PC-3 (cell line): ENCODE measurements around the gene CDK14. TPM values are rescaled to one million over a fixed set of nuclear protein-coding genes. Genes with fewer than 3 reads are reported as not detected.

Experiments used
- ATAC-seq: fragments of 200-7000 bp; cut with Tn5 transposase; 2 replicates; pipeline ENCODE4 v1.9.1; 2020; ENCODE audit warnings: mild to moderate bottlenecking, moderate library complexity
- BruUV-seq: library from RNA; stranded (reverse); fragments of 400-500 nt; replicated peaks from 2 replicates; lab custom pipeline; 2021; lab: Mats Ljungman, UMichigan
- CTCF ChIA-PET: fragments of 300-600 bp; sonication (Branson Sonifier 250); formaldehyde crosslinking; loops from one replicate; lab custom pipeline; 2022; ENCODE audit warnings: antibody characterized with exemption; lab: Charles Lee
- POLR2A ChIA-PET: fragments of 300-600 bp; sonication (Branson Sonifier 250); formaldehyde crosslinking; loops from one replicate; lab custom pipeline; 2022; ENCODE audit warnings: antibody characterized with exemption; ENCODE audit not compliant: unreplicated experiment; lab: Charles Lee
- DNase-seq: peaks from one replicate; pipeline ENCODE4 v3.0.0-alpha.2; 2015
- H2AFZ ChIP-seq: fragments of 300-600 bp; sonication (generic); 2 replicates; pipeline ENCODE4 v1.6.0; 2016; ENCODE audit warnings: antibody characterized with exemption, low read length
- H3F3A ChIP-seq: fragments of 300-600 bp; sonication (generic); one replicate; pipeline ENCODE4 v1.6.0; 2017; ENCODE audit warnings: antibody characterized with exemption, low read length, control low read depth, mild to moderate bottlenecking; ENCODE audit not compliant: unreplicated experiment
- H3K27ac ChIP-seq: fragments of 300-600 bp; sonication (generic); 2 replicates; pipeline ENCODE4 v1.5.1; 2016; ENCODE audit warnings: mild to moderate bottlenecking, low read length
- H3K27me3 ChIP-seq: fragments of 300-600 bp; sonication (generic); 2 replicates; pipeline ENCODE4 v1.6.1; 2016; ENCODE audit warnings: low read length, mixed read lengths
- H3K36me3 ChIP-seq: fragments of 300-600 bp; sonication (generic); 2 replicates; pipeline ENCODE4 v1.6.1; 2016; ENCODE audit warnings: low read depth, mixed run types, low read length, mixed read lengths
- H3K4me1 ChIP-seq: fragments of 300-600 bp; sonication (generic); 2 replicates; pipeline ENCODE4 v1.5.1; 2016; ENCODE audit warnings: low read length; ENCODE audit not compliant: insufficient read depth
- H3K4me2 ChIP-seq: fragments of 300-600 bp; sonication (generic); 2 replicates; pipeline ENCODE4 v1.6.0; 2016; ENCODE audit warnings: low read length
- H3K4me3 ChIP-seq: fragments of 300-600 bp; sonication (generic); 2 replicates; pipeline ENCODE4 v1.5.1; 2016; ENCODE audit warnings: mild to moderate bottlenecking, low read length, mixed read lengths
- H3K79me2 ChIP-seq: fragments of 300-600 bp; sonication (generic); 2 replicates; pipeline ENCODE4 v1.6.1; 2017; ENCODE audit warnings: low read length, mixed read lengths
- H3K9ac ChIP-seq: fragments of 300-600 bp; sonication (generic); 2 replicates; pipeline ENCODE4 v1.6.0; 2016; ENCODE audit warnings: mild to moderate bottlenecking, low read length
- H3K9me2 ChIP-seq: fragments of 300-600 bp; sonication (generic); replicated peaks from 2 replicates; pipeline ENCODE4 v1.6.1; 2016; ENCODE audit warnings: mixed run types, low read length, mixed read lengths
- H3K9me3 ChIP-seq: fragments of 300-600 bp; sonication (generic); 2 replicates; pipeline ENCODE4 v1.6.1; 2016; ENCODE audit warnings: low read length, mixed read lengths
- H4K20me1 ChIP-seq: fragments of 300-600 bp; sonication (generic); 2 replicates; pipeline ENCODE4 v1.6.1; 2016; ENCODE audit warnings: low read length, mixed read lengths
- EZH2 ChIP-seq: fragments of 300-600 bp; sonication (generic); IDR thresholded peaks from one replicate; pipeline ENCODE4 v1.6.1; 2017; ENCODE audit warnings: antibody characterized with exemption, mild to moderate bottlenecking, low read length; ENCODE audit not compliant: unreplicated experiment
- EZH2phosphoT487 ChIP-seq: fragments of 300-600 bp; sonication (generic); IDR thresholded peaks from 2 replicates; pipeline ENCODE4 v1.6.1; 2018; ENCODE audit warnings: mild to moderate bottlenecking, antibody characterized with exemption, low read length, borderline replicate concordance
- intact Hi-C: fragments of 100-400 bp; cut with micrococcal nuclease; formaldehyde crosslinking; loops from 2 replicates; pipeline ENCODE4 v1.9.0; 2023
- total RNA-seq: library from RNA; depleted of rRNA; stranded (reverse); fragments of >200 nt; gene quantifications from 2 replicates; pipeline ENCODE4 v1.2.3, GENCODE V29; 2014
- TF ChIP-seq, protein P1 (sequence below): fragments of 300-600 bp; sonication (generic); conservative IDR thresholded peaks from 2 replicates; pipeline ENCODE4 v1.5.1; 2017; ENCODE audit warnings: antibody characterized with exemption, low read depth, mild to moderate bottlenecking, low read length

CDK14 gene
- total RNA-seq, 1 experiment from 2014 or later, result 8.2 TPM

DNA sequence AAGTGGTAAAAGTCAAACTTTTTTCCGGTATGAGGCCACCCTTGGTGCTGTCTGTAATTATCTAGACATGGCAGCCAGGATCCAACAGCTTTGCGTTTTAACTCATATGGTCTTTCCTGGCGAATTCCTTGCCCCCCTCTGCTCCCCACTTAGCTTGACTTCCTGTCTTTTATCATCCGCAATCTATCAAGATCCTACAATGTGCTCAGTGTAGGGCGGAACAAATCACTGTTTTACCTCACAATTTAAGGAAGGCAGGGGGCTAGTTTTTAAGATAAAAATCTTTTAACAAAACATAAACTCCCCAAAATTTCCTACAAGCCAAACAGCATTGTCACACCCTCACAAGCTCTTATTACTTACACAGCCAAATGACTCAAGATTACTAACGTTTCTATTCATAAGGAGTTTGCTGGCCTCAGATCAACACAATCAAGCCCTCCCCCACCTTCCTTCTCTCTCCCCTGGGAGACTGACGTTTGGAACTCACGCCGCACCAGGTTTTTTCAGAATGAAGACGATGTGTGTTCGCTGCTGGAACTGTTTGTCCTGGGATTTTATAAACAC is 1.3 kb upstream of the CDK14 start:
- Histone ChIP-seq H3K27ac (peak overlapping the region; percentile 89), H3K4me1 (peaks cover 32% of the 10 kb centered on the region), H4K20me1 (no peaks in the 10 kb centered on the region), H2AFZ (peak overlapping the region; percentile 90), H3K9me2 (no peaks in the 10 kb centered on the region), H3K4me2 (peak overlapping the region; percentile 93), H3K9me3 (no peaks in the 10 kb centered on the region), H3K79me2 (peaks cover 28% of the 10 kb centered on the region), H3K4me3 (peak overlapping the region; percentile 90), H3K27me3 (no peaks in the 10 kb centered on the region), H3K36me3 (no peaks in the 10 kb centered on the region), H3K9ac (peak overlapping the region; percentile 75), H3F3A (no peaks in the 10 kb centered on the region)
- BruUV-seq, result no TSS peak
- TF ChIP-seq, protein P1, sequence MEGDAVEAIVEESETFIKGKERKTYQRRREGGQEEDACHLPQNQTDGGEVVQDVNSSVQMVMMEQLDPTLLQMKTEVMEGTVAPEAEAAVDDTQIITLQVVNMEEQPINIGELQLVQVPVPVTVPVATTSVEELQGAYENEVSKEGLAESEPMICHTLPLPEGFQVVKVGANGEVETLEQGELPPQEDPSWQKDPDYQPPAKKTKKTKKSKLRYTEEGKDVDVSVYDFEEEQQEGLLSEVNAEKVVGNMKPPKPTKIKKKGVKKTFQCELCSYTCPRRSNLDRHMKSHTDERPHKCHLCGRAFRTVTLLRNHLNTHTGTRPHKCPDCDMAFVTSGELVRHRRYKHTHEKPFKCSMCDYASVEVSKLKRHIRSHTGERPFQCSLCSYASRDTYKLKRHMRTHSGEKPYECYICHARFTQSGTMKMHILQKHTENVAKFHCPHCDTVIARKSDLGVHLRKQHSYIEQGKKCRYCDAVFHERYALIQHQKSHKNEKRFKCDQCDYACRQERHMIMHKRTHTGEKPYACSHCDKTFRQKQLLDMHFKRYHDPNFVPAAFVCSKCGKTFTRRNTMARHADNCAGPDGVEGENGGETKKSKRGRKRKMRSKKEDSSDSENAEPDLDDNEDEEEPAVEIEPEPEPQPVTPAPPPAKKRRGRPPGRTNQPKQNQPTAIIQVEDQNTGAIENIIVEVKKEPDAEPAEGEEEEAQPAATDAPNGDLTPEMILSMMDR, result no peak
- TF ChIP-seq EZH2, result no peak
- TF ChIP-seq EZH2phosphoT487, result no peak
- intact Hi-C loops, result loop anchor here (1.0 to 10.0 kb wide), 4 partner anchors 34 to 439 kb away; no protein-coding TSS in a partner anchor
- ChIA-PET CTCF (interaction anchor here (0.6 to 0.8 kb wide), 2 partner anchors 34 to 249 kb away, joined by 3 to 4 read pairs; no protein-coding TSS in a partner anchor), POLR2A (interaction anchor here (0.6 to 1.0 kb wide), 2 partner anchors 24 to 29 kb away, joined by 3 to 4 read pairs; no protein-coding TSS in a partner anchor)
- ATAC-seq (peak; percentile 49), DNase-seq (peak; percentile 90)

DNA sequence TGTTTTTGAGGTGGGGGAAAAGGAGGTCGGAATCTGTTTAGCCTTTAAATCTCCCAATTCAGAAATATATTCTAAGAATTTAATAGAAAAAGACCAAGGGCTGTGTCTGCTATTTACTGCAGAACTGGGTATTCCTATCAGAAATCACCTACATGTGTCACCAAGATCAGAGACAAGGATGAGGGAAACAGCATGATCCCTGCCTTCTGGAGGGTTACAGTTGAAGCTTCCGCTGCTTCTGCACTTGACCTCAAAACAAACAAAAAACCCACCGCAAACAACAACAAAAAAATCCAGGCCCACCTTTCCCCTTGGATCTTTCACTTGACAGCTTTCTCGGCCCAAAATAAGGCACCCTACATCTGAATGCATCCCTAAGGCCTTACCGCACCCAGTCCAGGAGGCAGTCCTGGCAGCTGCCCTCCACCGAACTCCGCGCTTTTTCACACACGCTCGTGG is 750 bp upstream of the CDK14 start:
- ATAC-seq, result peak; percentile 40
- Histone ChIP-seq H3K4me3 (peak overlapping the region; percentile 90), H3F3A (no peaks in the 10 kb centered on the region), H3K79me2 (peaks cover 28% of the 10 kb centered on the region), H3K36me3 (no peaks in the 10 kb centered on the region), H3K9me3 (no peaks in the 10 kb centered on the region), H4K20me1 (no peaks in the 10 kb centered on the region), H3K27ac (peak overlapping the region; percentile 89), H3K4me1 (peaks cover 32% of the 10 kb centered on the region), H3K4me2 (peak overlapping the region; percentile 93), H2AFZ (peak overlapping the region; percentile 90), H3K27me3 (no peaks in the 10 kb centered on the region), H3K9me2 (no peaks in the 10 kb centered on the region), H3K9ac (peak overlapping the region; percentile 75)
- TSS peak; percentile 44 for BruUV-seq
- intact Hi-C loops, result loop anchor here (1.0 to 10.0 kb wide), 4 partner anchors 34 to 439 kb away; no protein-coding TSS in a partner anchor
- TF ChIP-seq EZH2phosphoT487, result no peak
- no peak for TF ChIP-seq EZH2
- TF ChIP-seq, protein P1, result no peak
- ChIA-PET CTCF (no interaction called here), POLR2A (interaction anchor here (1.0 kb wide), 1 partner anchor 29 kb away, joined by 4 read pairs; no protein-coding TSS in a partner anchor)
- DNase-seq, result peak; percentile 11
